Testis (tissue), 3 donors: ENCODE results near the gene ZNF888. TPM values are rescaled to one million over a fixed set of nuclear protein-coding genes. Genes with fewer than 3 reads are reported as not detected.

Experiments used
- DNase-seq: peaks from one replicate; pipeline ENCODE4 v3.0.0-alpha.2; 2019
- H3K27ac ChIP-seq, 2 donors: fragments of 200-600 bp; sonication (generic); one replicate each; pipeline ENCODE4 v1.5.1; 2019
- H3K27me3 ChIP-seq: fragments of 200-600 bp; sonication (generic); one replicate; pipeline ENCODE4 v1.5.1; 2019
- H3K36me3 ChIP-seq: fragments of 200-600 bp; sonication (generic); one replicate; pipeline ENCODE4 v1.5.1; 2017; ENCODE audit warnings: low read depth; ENCODE audit errors: missing control alignments
- H3K4me1 ChIP-seq: fragments of 200-600 bp; sonication (generic); one replicate; pipeline ENCODE4 v1.5.1; 2019
- H3K4me3 ChIP-seq, 2 donors: fragments of 200-600 bp; sonication (generic); one replicate each; pipeline ENCODE4 v1.5.1; 2017 to 2019
- H3K9me3 ChIP-seq: fragments of 200-600 bp; sonication (generic); one replicate; pipeline ENCODE4 v1.5.1; 2017
- CTCF ChIP-seq, 3 experiments: fragments of 450-650 bp in 2 of 3; fragments of 200-600 bp in 1 of 3; sonication (generic) in 1 of 3; IDR thresholded peaks; one replicate each; pipeline ENCODE4 v1.5.1; 2016 to 2019; ENCODE audit warnings: antibody characterized with exemption in 3 of 3, mild to moderate bottlenecking in 2 of 3, moderate library complexity in 1 of 3
- POLR2A ChIP-seq: fragments of 450-650 bp; IDR thresholded peaks from one replicate; pipeline ENCODE4 v1.6.1; 2017; ENCODE audit warnings: antibody characterized with exemption, mild to moderate bottlenecking, moderate library complexity
- WGBS, 2 donors: methylation state at CpG; one replicate each; pipeline ENCODE4 v1.1.5; 2018; 5-methylcytosine and 5-hydroxymethylcytosine counted together
- intact Hi-C: fragments of 100-400 bp; cut with DNase I; formaldehyde crosslinking; loops from one replicate; pipeline ENCODE4 v1.15.1; 2023; ENCODE audit warnings: low total_unique reads
- polyA plus RNA-seq: library from polyadenylated mRNA; stranded (reverse); fragments of 350-450 nt; fragmentation: Illumina TruSeq; extraction: RNeasy Lipid Tissue Mini Kit (QIAGEN cat#74804); gene quantifications from one replicate; pipeline ENCODE4 v1.2.3, GENCODE V29; 2014; ENCODE audit warnings: low read depth, low replicate concordance; ENCODE audit not compliant: insufficient read depth
- total RNA-seq, 2 donors: library from RNA; depleted of rRNA; stranded (reverse); fragments of >200 nt; gene quantifications; one replicate each; pipeline ENCODE4 v1.2.3, GENCODE V29; 2016

The ZNF888 gene
- total and polyA plus RNA-seq, 3 donors from 2014 or later = 2.2 to 3.2 (median 2.3) TPM

GRCh38 chr19:52961981-52962380 lies 38.8 kb upstream of the ZNF888 start:
- no peaks in the 10 kb centered on the region for H3K9me3 ChIP-seq
- intact Hi-C loops = no loop called here

GRCh38 chr19:52959613-52960295 lies 36.5 kb upstream of the ZNF888 start:
- TF ChIP-seq CTCF (IDR thresholded peaks at IDR 0.05) (no peak), POLR2A (no peak)
- WGBS, 2 donors = 90 to 96% methylated on average over 11 of the region's 11 CpGs
- Histone ChIP-seq H3K4me1 (peaks cover 10% of the 10 kb centered on the region), H3K27me3 (no peaks in the 10 kb centered on the region), H3K9me3 (no peaks in the 10 kb centered on the region), H3K4me3 (no peak overlapping the region), H3K27ac (no peak overlapping the region), H3K36me3 (no peaks in the 10 kb centered on the region)
- DNase-seq = no peak
- intact Hi-C loops = no loop called here

More at GRCh38 chr19:52961981-52962380, 38.8 kb upstream of the ZNF888 start:
- H3K27me3 ChIP-seq = no peaks in the 10 kb centered on the region
- DNase-seq = no peak
- H3K4me1 ChIP-seq = peaks cover 10% of the 10 kb centered on the region
- H3K4me3 ChIP-seq = peak overlapping the region; percentile 56 to 72
- peak overlapping the region; percentile 38 to 59 for H3K27ac ChIP-seq
- no peaks in the 10 kb centered on the region for H3K36me3 ChIP-seq
- no peak for TF ChIP-seq CTCF (IDR thresholded peaks at IDR 0.05)
- no peak for TF ChIP-seq POLR2A
- 22 to 30% methylated on average over 5 of the region's 5 CpGs for WGBS, 2 donors

GRCh38 chr19:52957591-52957990 lies 34.4 kb upstream of the ZNF888 start:
- no peaks in the 10 kb centered on the region for H3K27me3 ChIP-seq
- whole genome bisulfite sequencing, 2 donors = 95 to 97% methylated on average over 8 of the region's 8 CpGs
- DNase-seq = no peak
- peaks cover 7% of the 10 kb centered on the region for H3K4me1 ChIP-seq
- H3K27ac ChIP-seq = no peak overlapping the region
- no peak overlapping the region for H3K4me3 ChIP-seq
- TF ChIP-seq CTCF (IDR thresholded peaks at IDR 0.05) = no peak
- no peak for TF ChIP-seq POLR2A
- no peaks in the 10 kb centered on the region for H3K9me3 ChIP-seq
- H3K36me3 ChIP-seq = peaks cover 5% of the 10 kb centered on the region
- intact Hi-C loops = no loop called here

GRCh38 chr19:52956917-52957316 lies 33.7 kb upstream of the ZNF888 start:
- intact Hi-C loops = no loop called here
- peaks cover 5% of the 10 kb centered on the region for H3K36me3 ChIP-seq
- H3K9me3 ChIP-seq = no peaks in the 10 kb centered on the region
- H3K4me1 ChIP-seq = peaks cover 4% of the 10 kb centered on the region
- no peak overlapping the region for H3K27ac ChIP-seq
- no peak overlapping the region for H3K4me3 ChIP-seq
- WGBS, 2 donors = 94 to 95% methylated on average over 10 of the region's 10 CpGs
- no peaks in the 10 kb centered on the region for H3K27me3 ChIP-seq
- no peak for DNase-seq
- TF ChIP-seq CTCF (IDR thresholded peaks at IDR 0.05) = no peak
- no peak for TF ChIP-seq POLR2A

GRCh38 chr19:52949422-52949821 lies 26.2 kb upstream of the ZNF888 start:
- Histone ChIP-seq H3K9me3 (no peaks in the 10 kb centered on the region), H3K4me3 (no peak overlapping the region), H3K36me3 (peaks cover 2% of the 10 kb centered on the region), H3K27ac (no peak overlapping the region), H3K4me1 (no peaks in the 10 kb centered on the region), H3K27me3 (no peaks in the 10 kb centered on the region)
- intact Hi-C loops = no loop called here
- DNase-seq = no peak
- WGBS, 2 donors = 91 to 95% methylated on average over 1 of the region's 1 CpG
- no peak for TF ChIP-seq CTCF (IDR thresholded peaks at IDR 0.05)
